NCI-H1092 treated with DMSO at 0.1 percent for 48 hours (cell line): ENCODE measurements around the gene PXN.

Experiments
- DNase-seq: peaks from one replicate; lab custom pipeline; 2025; lab: John Stamatoyannopoulos, UW

PXN gene

DNA sequence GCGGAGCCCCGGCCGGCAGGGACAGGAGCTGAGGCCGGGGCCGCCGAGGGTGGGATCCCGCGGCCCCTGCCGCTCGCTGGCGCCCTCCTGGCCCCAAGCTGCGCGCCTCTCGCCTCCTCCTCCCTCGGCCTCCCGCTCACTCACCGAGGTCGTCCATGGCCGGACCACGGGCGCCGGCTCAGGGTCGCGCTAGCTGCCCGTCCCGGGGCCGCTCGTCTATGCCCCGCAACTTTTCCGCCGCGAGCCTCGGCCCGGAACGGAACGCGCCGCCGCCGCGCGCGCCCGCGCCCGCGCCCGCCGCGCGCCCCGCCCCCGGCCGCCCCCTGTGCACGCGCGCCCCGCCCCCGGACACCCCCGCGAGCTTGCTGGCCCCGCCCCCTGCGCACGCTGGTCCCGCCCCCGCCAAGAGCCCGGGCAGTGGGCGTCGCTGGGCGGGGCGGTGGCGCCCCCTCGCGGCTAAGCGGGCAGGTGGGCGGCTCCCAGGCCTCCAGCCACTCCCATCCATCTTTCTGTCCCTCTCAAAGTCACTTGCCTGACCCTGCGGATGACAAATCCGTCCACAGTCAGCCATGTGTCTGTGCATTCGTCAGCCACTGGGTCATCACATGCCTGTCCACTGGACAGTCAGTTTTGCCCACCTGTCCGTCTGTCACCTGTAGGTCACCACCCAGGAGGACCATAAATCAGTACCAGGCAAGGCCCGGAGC is at the start of gene PXN:
Gene PXN, minus strand, starts transcription at position 258 of the 707 bp plus-strand sequence. Its CDS starts 101 bp downstream, at position 157.
- peak; percentile 39 for DNase-seq

- no peak for DNase-seq
Observed at GRCh38 chr12:120314220-120314619, 48.7 kb upstream of the PXN start.

- peak; percentile 88 for DNase-seq
Observed at GRCh38 chr12:120301962-120302815, 36.7 kb upstream of the PXN start, which contains the start of gene SIRT4. TSS of gene SIRT4 (plus strand) at chr12:120302321. CDS start at chr12:120303562, 1,241 bp downstream.

DNA sequence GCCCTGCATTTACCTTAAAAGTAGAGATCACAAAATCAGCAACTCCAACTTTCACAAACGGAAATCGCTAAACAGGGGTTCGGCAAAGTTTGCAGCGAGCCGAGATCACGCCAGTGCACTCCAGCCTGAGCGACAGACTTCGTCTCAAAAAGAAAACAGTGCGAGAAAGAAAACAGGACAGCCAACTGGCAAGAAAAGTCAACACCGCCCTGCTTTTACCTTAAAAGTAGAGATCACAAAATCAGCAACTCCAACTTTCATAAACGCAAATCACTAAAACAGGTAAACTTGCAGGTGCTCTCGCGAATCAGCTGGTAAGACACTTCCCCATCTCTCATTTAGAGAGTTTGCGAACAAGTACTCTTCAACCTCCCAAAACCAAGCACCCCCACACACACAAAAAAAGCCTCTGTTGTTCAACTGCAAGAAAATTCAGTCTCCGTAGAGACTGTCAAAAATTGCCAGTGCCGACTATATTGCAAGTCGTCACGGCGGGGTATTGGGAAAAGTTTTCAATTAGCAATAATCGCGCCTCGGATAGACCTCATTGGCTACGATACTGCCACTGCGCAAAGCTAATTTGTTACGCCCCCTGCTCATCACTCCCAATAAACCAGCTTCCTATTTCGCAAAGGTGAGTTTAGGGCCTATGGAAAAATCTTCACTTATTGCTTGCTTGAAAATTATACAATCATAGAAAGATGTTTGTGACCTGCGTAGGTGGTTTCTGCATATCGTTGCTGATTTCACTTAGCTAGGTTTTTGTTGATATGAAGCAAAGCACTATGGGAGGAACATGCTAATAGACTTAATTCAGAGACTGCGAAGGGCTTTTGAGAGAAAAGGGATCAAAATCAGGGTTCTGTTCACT is 27.4 kb upstream of the PXN start, which contains the start of gene RNU4-1:
Gene RNU4-1, minus strand, starts transcription at position 577 of the 871 bp plus-strand sequence.
- DNase-seq: peak; percentile 88

DNA sequence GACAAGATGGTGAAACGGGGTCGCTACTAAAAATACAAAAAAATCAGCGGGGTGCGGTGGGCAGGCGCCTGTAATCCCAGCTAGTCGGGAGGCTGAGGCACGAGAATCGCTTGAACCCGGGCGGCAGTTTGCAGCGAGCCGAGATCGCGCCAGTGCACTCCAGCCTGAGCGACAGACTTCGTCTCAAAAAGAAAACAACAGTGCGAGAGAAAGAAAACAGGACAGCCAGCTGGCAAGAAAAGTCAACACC is 26.8 kb upstream of the PXN start:
- DNase-seq: peak; percentile 52

- peak; percentile 2 for DNase-seq
Observed at GRCh38 chr12:120290609-120291305, 25.2 kb upstream of the PXN start.

DNA sequence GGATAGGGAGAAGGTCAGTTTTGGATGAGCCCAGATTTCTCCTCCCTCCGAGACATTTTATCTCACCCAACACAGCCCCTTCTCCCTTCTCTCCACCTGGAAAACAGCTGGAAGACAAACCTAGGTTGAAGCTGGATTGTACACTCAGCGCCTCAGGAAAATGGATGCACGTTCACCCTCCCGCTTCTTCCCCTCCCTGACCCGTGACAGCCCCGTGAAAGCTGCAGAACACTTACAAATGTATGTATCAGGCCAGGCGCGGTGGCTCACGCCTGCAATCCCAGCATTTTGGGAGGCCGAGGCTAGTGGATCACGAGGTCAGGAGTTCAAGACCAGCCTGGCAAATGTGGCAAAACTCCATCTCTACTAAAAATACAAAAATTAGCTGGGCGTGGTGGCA is 22.0 kb upstream of the PXN start:
- DNase-seq: no peak

DNA sequence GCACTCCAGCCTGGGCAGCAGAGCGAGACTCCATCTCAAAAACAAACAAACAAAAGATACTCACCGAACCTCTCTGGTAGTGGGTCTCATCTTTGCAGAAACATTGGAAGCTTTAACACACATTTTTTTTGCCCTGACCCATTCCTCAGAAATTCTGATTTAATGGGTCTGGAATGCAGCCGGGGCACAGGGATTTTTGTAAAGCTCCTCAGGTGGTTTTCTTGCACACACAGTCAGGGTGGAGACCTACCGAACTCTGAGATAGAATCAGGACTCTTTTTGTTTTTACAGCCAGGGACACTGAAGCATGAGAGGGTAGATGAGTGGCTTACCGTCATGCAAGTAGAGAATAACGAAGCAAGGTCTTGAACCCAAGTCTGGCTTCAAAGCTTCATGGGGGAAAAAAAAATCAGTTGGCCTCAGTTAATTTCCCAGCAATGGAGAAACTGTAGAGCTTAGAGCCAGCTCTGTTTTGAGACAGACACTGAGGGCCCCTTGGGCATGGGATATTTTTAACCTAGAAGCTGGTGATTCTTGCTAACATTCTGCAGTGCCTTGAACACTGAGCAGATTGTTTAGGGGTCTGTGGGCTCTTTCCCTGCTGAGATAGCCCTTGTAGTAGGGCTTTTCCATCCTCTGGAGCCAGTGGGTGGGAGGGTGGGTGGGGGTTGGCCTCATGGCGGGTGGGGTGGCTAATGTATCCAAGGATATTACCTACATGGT is 21.4 kb upstream of the PXN start:
- no peak for DNase-seq

DNA sequence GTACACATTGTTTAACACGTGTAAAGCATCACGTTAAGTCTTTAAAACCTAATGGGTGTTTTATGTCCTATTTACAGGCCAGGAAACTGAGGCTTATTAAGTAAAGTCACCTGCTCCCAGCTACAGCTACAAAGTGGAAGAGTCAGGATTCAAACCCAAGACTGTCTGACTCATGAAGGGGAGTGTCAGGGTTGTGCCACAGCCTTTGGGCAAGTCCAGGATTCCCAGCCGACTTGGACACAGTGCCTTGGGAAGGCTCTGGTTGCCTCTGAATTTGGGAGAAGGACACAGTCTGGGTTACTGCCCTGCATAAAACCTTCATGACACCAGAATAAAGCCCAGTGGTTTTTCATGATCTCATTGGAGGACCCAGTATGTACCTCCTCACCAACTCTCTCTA is 18.9 kb upstream of the PXN start:
- DNase-seq: no peak

DNA sequence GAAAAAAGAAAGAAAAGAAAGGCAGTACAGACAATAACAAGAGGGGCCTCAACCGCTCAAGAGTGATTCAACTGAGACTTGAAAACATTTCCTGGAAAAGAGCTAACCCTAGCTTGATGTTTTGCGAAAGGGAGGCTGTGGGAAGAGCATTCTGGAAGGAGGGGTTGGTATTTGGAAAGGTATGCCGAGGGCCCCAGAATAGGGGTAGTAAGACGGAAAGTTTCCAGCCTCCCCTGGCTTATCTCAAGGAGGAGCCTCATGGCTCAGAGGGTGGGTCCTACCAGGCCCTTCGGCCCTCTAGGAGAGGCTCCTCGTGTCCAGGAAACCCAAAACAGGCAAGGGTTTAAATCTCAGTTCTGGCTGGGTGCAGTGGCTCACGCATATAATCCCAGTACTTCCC is 17.8 kb upstream of the PXN start:
- no peak for DNase-seq

DNA sequence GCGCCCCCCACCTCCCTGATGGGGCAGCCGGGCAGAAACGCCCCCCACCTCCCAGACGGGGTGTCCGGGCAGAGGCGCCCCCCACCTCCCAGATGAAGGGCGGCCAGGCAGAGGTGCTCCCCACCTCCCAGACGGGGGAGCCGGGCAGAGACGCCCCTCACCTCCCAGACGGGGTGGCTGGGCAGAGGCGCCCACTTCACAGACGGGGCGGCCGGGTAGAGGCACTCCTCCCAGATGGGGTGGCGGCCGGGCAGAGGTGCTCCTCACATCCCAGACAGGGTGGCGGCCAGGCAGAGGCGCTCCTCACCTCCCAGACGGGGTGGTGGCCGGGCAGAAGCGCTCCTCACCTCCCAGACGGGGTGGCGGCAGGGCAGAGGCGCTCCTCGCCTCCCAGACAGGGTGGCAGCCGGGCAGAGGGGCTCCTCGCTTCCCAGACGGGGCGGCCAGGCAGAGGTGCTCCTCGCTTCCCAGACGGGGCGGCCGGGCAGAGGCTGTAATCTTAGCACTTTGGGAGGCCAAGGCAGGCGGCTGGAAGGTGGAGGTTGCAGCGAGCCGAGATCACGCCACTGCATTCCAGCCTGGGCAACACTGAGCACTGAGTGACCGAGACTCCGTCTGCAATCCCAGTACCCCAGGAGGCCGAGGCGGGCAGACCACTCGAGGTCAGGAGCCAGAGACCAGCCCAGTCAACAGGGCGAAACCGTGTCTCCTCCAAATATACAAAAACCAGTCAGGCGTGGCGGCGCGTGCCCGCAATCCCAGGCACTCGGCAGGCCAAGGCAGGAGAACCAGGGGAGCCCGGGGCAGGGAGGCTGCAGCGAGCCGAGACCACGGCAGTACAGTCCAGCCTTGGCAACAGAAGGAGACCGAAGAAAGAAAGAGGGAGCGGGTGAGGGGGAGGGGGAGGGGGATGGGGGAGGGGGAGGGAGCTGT is 12.9 kb upstream of the PXN start:
- no peak for DNase-seq

GRCh38 chr12:120276734-120277133 is 11.2 kb upstream of the PXN start:
- DNase-seq: no peak

DNA sequence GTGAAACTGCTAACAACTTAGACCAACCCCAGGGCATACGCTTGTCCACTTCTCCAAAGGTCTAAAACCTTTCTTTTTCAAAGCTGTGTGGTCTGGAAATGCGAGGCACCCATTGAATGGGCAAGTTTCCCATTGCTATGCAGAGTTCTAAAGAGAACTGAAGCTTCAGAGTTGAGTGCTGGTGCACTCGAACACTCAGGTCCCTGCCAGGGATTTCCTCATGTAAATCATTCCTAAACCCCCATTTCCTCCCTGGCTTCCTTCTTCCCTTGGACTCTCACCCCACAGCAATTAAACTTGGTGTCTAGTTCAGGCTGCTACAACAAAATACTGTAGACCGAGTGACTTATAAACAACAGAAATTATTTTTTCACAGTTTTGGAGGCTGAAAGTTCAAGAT is 2.2 kb upstream of the PXN start:
- DNase-seq: no peak

- no peak for DNase-seq
Observed at GRCh38 chr12:120266180-120266870, 795 bp upstream of the PXN start.

GRCh38 chr12:120264904-120265472 is 542 bp downstream of the PXN start:
- no peak for DNase-seq

DNA sequence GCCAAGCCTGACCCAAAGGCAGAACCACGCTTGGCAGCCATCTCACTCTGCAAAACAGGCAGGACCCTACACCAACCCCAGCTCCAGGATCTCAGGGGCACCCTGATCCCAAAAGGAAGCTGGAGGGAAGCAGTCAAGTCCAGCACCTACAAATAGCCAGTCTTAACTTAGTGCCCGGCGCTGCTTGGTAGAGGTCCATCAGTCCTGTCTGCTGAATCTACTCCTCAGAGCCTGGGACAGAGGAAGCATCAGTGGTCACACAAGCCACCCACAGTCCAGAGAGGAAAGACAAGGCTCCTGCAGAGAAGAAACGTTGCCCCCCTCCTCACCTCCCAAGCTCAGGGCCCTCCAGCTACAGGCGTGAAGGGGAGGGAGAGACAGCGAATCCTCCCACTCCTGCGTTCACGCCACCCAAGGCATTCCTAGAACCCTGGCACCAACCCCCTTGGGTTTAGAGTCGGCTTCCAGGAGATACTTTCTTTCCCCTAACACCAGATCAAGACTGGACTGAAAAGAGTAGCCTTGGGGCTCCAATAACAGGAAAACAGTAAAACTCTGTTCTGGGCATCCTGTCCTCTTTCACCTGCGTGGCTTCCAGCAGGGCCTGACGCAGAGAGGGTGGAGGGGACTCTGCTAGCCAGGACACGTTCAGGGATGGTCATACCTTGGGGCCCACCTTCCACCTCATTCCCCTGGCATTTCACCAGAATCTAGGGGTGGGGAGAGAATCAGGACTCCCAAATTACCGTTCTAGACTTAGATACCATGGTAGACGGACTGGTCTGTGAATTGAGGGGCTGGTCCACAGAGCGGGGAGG is 1.2 kb downstream of the PXN start:
- no peak for DNase-seq

DNA sequence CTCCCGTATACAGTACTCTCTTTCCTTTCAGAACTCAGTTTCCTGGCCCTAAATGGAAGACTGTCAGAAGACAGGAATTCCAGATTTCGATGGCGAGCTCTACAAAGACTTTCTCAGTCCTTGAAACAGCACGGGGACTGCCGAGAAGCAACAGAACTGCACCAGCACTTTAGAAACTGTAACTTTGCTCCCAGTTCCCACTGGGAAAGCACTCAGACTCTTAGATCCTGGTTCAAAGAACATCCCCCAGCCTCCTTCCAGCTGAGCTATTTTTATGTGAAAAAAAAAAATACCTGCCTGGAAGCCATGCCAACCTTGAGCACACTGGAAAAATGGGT is 1.8 kb downstream of the PXN start:
- DNase-seq: no peak
